SK-N-SH (cell line): ENCODE results near the gene THOC6. TPM values are rescaled to one million over a fixed set of nuclear protein-coding genes. Genes with fewer than 3 reads are reported as not detected.

Experiments used
- CTCF ChIA-PET: fragments of 300-600, 350-600 bp; formaldehyde crosslinking; extraction: SDS; loops from one replicate; lab custom pipeline; 2021; lab: Yijun Ruan, JAX
- POLR2A ChIA-PET: fragments of 350-600 bp; sonication (Branson Sonifier 250); formaldehyde crosslinking; extraction: SDS; loops from one replicate; lab custom pipeline; 2020; ENCODE audit warnings: antibody characterized with exemption, inconsistent platforms; lab: Yijun Ruan, JAX
- DNase-seq: peaks from one replicate; pipeline ENCODE4 v3.0.0; 2012
- H2AFZ ChIP-seq: fragments of 200-600 bp; sonication (generic); 2 replicates; pipeline ENCODE4 v1.8.1; 2016; ENCODE audit warnings: antibody characterized with exemption, mild to moderate bottlenecking, low read depth
- H3F3A ChIP-seq: fragments of 200-600 bp; sonication (generic); replicated peaks from 2 replicates; pipeline ENCODE3; 2016; ENCODE audit warnings: antibody characterized with exemption, mild to moderate bottlenecking; ENCODE audit not compliant: insufficient read depth
- H3K27ac ChIP-seq, 2 experiments: fragments of 200-500 bp in 1 of 2; fragments of 200-600 bp in 1 of 2; sonication (Bioruptor generic) in 1 of 2; sonication (generic), shearing (Covaris generic) in 1 of 2; 2 replicates each; pipeline versions ENCODE4 v1.5.1 to v1.6.1; 2014 to 2016; ENCODE audit warnings: low read depth in 2 of 2, inconsistent platforms in 1 of 2, low read length in 1 of 2, mild to moderate bottlenecking in 1 of 2, mixed read lengths in 1 of 2
- H3K27me3 ChIP-seq: fragments of 200-600 bp; sonication (generic), shearing (Covaris generic); 2 replicates; pipeline ENCODE4 v1.6.1; 2016; ENCODE audit warnings: mixed run types; ENCODE audit not compliant: insufficient read depth
- H3K36me3 ChIP-seq, 2 experiments: fragments of 200-500 bp in 1 of 2; fragments of 200-600 bp in 1 of 2; sonication (Bioruptor generic) in 1 of 2; sonication (generic) in 1 of 2; replicated peaks in 1 of 2; 2 replicates each; pipeline versions ENCODE3 to v1.5.1; 2014 to 2016; ENCODE audit warnings: low read length in 1 of 2, mild to moderate bottlenecking in 1 of 2; ENCODE audit not compliant: insufficient read depth in 2 of 2, control insufficient read depth in 1 of 2
- H3K4me1 ChIP-seq, 2 experiments: fragments of 200-500 bp in 1 of 2; fragments of 200-600 bp in 1 of 2; sonication (Bioruptor generic) in 1 of 2; sonication (generic), shearing (Covaris generic) in 1 of 2; 2 replicates each; pipeline versions ENCODE4 v1.5.1 to v1.6.1; 2014 to 2016; ENCODE audit warnings: low read depth in 1 of 2, low read length in 1 of 2, mixed run types in 1 of 2; ENCODE audit not compliant: insufficient read depth in 2 of 2, control insufficient read depth in 1 of 2
- H3K4me2 ChIP-seq: fragments of 200-600 bp; sonication (generic), shearing (Covaris generic); 2 replicates; pipeline ENCODE4 v1.6.1; 2017; ENCODE audit warnings: mixed run types
- H3K4me3 ChIP-seq, 2 experiments: fragments of 200-500 bp in 1 of 2; fragments of 200-600 bp in 1 of 2; sonication (Bioruptor generic) in 1 of 2; sonication (generic), shearing (Covaris generic) in 1 of 2; 2 replicates each; pipeline versions ENCODE4 v1.5.1 to v1.8.1; 2014 to 2016; ENCODE audit warnings: low read depth in 2 of 2, inconsistent platforms in 1 of 2, low read length in 1 of 2, mild to moderate bottlenecking in 1 of 2, mixed read lengths in 1 of 2, moderate library complexity in 1 of 2
- H3K79me2 ChIP-seq: fragments of 200-600 bp; sonication (generic); 2 replicates; pipeline ENCODE4 v1.8.1; 2017; ENCODE audit warnings: mild to moderate bottlenecking; ENCODE audit not compliant: insufficient read depth
- H3K9ac ChIP-seq: fragments of 200-600 bp; sonication (generic); 2 replicates; pipeline ENCODE4 v1.6.1; 2017; ENCODE audit warnings: mixed run types
- H3K9me2 ChIP-seq: fragments of 200-600 bp; sonication (generic); 2 replicates; pipeline ENCODE4 v1.6.1; 2017; ENCODE audit warnings: mixed run types
- H3K9me3 ChIP-seq: fragments of 200-600 bp; sonication (generic); 2 replicates; pipeline ENCODE4 v1.6.1; 2017; ENCODE audit warnings: mixed run types, mild to moderate bottlenecking, moderate library complexity
- H4K20me1 ChIP-seq: fragments of 200-600 bp; sonication (generic); 2 replicates; pipeline ENCODE4 v1.6.1; 2017; ENCODE audit warnings: mild to moderate bottlenecking, mixed run types; ENCODE audit not compliant: insufficient read depth
- CHD2 ChIP-seq: fragments of 150-350 bp; IDR thresholded peaks from 2 replicates; pipeline ENCODE4 v1.6.1; 2018; ENCODE audit warnings: low read length; ENCODE audit not compliant: partially characterized antibody
- FOXJ3 ChIP-seq: sonication (generic); formaldehyde crosslinking; IDR thresholded peaks from 2 replicates; pipeline ENCODE4 v1.5.1; 2020; ENCODE audit warnings: mild to moderate bottlenecking, missing genetic modification reagents
- GABPA ChIP-seq: IDR thresholded peaks from 2 replicates; pipeline ENCODE4 v1.4.0; 2012; ENCODE audit warnings: low read depth, mild to moderate bottlenecking
- GATA2 ChIP-seq: sonication (generic); formaldehyde crosslinking; IDR thresholded peaks from 2 replicates; pipeline ENCODE4 v1.5.0; 2020; ENCODE audit warnings: mild to moderate bottlenecking, missing genetic modification reagents
- JUND ChIP-seq: IDR thresholded peaks from 2 replicates; pipeline ENCODE4 v1.4.0; 2012
- MEF2A ChIP-seq: IDR thresholded peaks from 2 replicates; pipeline ENCODE4 v1.4.0; 2012; ENCODE audit warnings: low read depth, borderline replicate concordance
- MXI1 ChIP-seq: IDR thresholded peaks from 2 replicates; pipeline ENCODE4 v1.6.1; 2012; ENCODE audit warnings: mild to moderate bottlenecking, low read depth, low read length, improper control_type of control experiment
- RXRA ChIP-seq: IDR thresholded peaks from 2 replicates; pipeline ENCODE4 v1.4.0; 2012; ENCODE audit warnings: low read depth, mild to moderate bottlenecking, borderline replicate concordance
- SIN3A ChIP-seq: IDR thresholded peaks from 2 replicates; pipeline ENCODE4 v1.6.1; 2012; ENCODE audit warnings: low read depth, mild to moderate bottlenecking, low read length, moderate library complexity, borderline replicate concordance
- TAF1 ChIP-seq: IDR thresholded peaks from 2 replicates; pipeline ENCODE4 v1.6.1; 2012; ENCODE audit warnings: low read depth, mild to moderate bottlenecking, low read length, moderate library complexity, borderline replicate concordance
- TCF12 ChIP-seq: IDR thresholded peaks from 2 replicates; pipeline ENCODE4 v1.4.0; 2012
- TEAD4 ChIP-seq: IDR thresholded peaks from 2 replicates; pipeline ENCODE4 v1.4.0; 2012; ENCODE audit warnings: mild to moderate bottlenecking, borderline replicate concordance; ENCODE audit not compliant: insufficient read depth
- YY1 ChIP-seq: IDR thresholded peaks from 2 replicates; pipeline ENCODE4 v1.4.0; 2012; ENCODE audit warnings: low read depth, mild to moderate bottlenecking
- WGBS: methylation state at CpG from one replicate; pipeline ENCODE4 v1.1.6; 2017; ENCODE audit warnings: low lambda C conversion rate; 5-methylcytosine and 5-hydroxymethylcytosine counted together
- polyA plus RNA-seq, 3 experiments: library from polyadenylated mRNA; depleted of rRNA; stranded (reverse); fragments of >200 nt; gene quantifications; 2 replicates each; pipeline ENCODE4 v1.2.3, GENCODE V29; 2012
- TF ChIP-seq, protein P1 (sequence below): IDR thresholded peaks from 2 replicates; pipeline ENCODE4 v1.4.0; 2012; ENCODE audit warnings: low read depth
- TF ChIP-seq, protein P2 (sequence below): fragments of 150-350 bp; IDR thresholded peaks from 2 replicates; pipeline ENCODE4 v1.6.1; 2016; ENCODE audit warnings: mild to moderate bottlenecking, low read depth, low read length
- TF ChIP-seq, protein P3 (sequence below): IDR thresholded peaks from 2 replicates; pipeline ENCODE4 v1.6.1; 2012; ENCODE audit warnings: mild to moderate bottlenecking, low read depth, low read length, moderate library complexity
- TF ChIP-seq, protein P4 (sequence below): fragments of 200-600 bp; sonication (generic); IDR thresholded peaks from 2 replicates; pipeline ENCODE4 v1.6.1; 2017; ENCODE audit warnings: antibody characterized with exemption, mild to moderate bottlenecking, moderate library complexity
- TF ChIP-seq, protein P5 (sequence below): IDR thresholded peaks from 2 replicates; pipeline ENCODE4; 2012
- TF ChIP-seq, protein P6 (sequence below): fragments of 150-350 bp; IDR thresholded peaks from 2 replicates; pipeline ENCODE4 v1.6.1; 2017; ENCODE audit warnings: antibody characterized with exemption, low read length, low read depth, borderline replicate concordance

THOC6 gene
- polyA plus RNA-seq, 1 of the 3 experiments (the other 2 are of a cell fraction): 37.7 TPM

DNA sequence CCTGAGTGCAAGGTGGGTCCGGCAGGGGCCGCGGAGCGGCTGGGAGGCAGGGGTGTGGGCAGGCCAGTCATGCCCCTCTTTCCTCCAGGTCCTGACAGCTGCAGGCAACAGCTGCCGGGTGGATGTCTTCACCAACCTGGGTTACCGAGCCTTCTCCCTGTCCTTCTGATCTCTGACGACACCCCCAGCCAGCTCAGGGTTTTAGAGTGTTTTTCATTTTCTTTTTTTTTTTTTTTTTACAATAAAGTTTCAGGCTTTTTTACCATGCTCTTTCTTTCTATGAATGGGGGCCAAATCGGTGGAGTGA is 3.6 kb downstream of the THOC6 start:
- H3K9ac ChIP-seq: no peak overlapping the region
- 93% methylated on average over 4 of the region's 8 CpGs for WGBS
- H3K9me2 ChIP-seq: no peaks in the 10 kb centered on the region
- H3K27me3 ChIP-seq: peaks cover 8% of the 10 kb centered on the region; the same call in 1 of the 2 replicates
- peaks cover 12% of the 10 kb centered on the region for H4K20me1 ChIP-seq
- no peaks in the 10 kb centered on the region for H3K9me3 ChIP-seq
- H3F3A ChIP-seq: peaks cover 46% of the 10 kb centered on the region
- no peak for TF ChIP-seq GATA2 (CRISPR knock-in tag)
- no peak for TF ChIP-seq SIN3A
- TF ChIP-seq MEF2A: no peak
- TF ChIP-seq FOXJ3 (CRISPR knock-in tag): no peak
- TF ChIP-seq MXI1: no peak
- TF ChIP-seq, protein P1, sequence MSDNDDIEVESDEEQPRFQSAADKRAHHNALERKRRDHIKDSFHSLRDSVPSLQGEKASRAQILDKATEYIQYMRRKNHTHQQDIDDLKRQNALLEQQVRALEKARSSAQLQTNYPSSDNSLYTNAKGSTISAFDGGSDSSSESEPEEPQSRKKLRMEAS: no peak
- TF ChIP-seq RXRA: no peak
- TF ChIP-seq, protein P2, sequence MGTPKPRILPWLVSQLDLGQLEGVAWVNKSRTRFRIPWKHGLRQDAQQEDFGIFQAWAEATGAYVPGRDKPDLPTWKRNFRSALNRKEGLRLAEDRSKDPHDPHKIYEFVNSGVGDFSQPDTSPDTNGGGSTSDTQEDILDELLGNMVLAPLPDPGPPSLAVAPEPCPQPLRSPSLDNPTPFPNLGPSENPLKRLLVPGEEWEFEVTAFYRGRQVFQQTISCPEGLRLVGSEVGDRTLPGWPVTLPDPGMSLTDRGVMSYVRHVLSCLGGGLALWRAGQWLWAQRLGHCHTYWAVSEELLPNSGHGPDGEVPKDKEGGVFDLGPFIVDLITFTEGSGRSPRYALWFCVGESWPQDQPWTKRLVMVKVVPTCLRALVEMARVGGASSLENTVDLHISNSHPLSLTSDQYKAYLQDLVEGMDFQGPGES: no peak
- TF ChIP-seq TCF12: no peak
- TF ChIP-seq, protein P3, sequence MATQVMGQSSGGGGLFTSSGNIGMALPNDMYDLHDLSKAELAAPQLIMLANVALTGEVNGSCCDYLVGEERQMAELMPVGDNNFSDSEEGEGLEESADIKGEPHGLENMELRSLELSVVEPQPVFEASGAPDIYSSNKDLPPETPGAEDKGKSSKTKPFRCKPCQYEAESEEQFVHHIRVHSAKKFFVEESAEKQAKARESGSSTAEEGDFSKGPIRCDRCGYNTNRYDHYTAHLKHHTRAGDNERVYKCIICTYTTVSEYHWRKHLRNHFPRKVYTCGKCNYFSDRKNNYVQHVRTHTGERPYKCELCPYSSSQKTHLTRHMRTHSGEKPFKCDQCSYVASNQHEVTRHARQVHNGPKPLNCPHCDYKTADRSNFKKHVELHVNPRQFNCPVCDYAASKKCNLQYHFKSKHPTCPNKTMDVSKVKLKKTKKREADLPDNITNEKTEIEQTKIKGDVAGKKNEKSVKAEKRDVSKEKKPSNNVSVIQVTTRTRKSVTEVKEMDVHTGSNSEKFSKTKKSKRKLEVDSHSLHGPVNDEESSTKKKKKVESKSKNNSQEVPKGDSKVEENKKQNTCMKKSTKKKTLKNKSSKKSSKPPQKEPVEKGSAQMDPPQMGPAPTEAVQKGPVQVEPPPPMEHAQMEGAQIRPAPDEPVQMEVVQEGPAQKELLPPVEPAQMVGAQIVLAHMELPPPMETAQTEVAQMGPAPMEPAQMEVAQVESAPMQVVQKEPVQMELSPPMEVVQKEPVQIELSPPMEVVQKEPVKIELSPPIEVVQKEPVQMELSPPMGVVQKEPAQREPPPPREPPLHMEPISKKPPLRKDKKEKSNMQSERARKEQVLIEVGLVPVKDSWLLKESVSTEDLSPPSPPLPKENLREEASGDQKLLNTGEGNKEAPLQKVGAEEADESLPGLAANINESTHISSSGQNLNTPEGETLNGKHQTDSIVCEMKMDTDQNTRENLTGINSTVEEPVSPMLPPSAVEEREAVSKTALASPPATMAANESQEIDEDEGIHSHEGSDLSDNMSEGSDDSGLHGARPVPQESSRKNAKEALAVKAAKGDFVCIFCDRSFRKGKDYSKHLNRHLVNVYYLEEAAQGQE: no peak
- TF ChIP-seq GABPA: no peak
- TF ChIP-seq, protein P4, sequence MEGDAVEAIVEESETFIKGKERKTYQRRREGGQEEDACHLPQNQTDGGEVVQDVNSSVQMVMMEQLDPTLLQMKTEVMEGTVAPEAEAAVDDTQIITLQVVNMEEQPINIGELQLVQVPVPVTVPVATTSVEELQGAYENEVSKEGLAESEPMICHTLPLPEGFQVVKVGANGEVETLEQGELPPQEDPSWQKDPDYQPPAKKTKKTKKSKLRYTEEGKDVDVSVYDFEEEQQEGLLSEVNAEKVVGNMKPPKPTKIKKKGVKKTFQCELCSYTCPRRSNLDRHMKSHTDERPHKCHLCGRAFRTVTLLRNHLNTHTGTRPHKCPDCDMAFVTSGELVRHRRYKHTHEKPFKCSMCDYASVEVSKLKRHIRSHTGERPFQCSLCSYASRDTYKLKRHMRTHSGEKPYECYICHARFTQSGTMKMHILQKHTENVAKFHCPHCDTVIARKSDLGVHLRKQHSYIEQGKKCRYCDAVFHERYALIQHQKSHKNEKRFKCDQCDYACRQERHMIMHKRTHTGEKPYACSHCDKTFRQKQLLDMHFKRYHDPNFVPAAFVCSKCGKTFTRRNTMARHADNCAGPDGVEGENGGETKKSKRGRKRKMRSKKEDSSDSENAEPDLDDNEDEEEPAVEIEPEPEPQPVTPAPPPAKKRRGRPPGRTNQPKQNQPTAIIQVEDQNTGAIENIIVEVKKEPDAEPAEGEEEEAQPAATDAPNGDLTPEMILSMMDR: no peak
- TF ChIP-seq YY1: no peak
- TF ChIP-seq JUND: no peak
- no peak for TF ChIP-seq CHD2
- no peak for TF ChIP-seq TAF1
- no peak for TF ChIP-seq TEAD4
- TF ChIP-seq, protein P5, sequence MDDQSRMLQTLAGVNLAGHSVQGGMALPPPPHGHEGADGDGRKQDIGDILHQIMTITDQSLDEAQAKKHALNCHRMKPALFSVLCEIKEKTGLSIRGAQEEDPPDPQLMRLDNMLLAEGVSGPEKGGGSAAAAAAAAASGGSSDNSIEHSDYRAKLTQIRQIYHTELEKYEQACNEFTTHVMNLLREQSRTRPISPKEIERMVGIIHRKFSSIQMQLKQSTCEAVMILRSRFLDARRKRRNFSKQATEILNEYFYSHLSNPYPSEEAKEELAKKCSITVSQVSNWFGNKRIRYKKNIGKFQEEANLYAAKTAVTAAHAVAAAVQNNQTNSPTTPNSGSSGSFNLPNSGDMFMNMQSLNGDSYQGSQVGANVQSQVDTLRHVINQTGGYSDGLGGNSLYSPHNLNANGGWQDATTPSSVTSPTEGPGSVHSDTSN: no peak
- TF ChIP-seq, protein P6, sequence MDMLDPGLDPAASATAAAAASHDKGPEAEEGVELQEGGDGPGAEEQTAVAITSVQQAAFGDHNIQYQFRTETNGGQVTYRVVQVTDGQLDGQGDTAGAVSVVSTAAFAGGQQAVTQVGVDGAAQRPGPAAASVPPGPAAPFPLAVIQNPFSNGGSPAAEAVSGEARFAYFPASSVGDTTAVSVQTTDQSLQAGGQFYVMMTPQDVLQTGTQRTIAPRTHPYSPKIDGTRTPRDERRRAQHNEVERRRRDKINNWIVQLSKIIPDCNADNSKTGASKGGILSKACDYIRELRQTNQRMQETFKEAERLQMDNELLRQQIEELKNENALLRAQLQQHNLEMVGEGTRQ: no peak
- CTCF ChIA-PET: interaction anchor here (1.1 to 9.8 kb wide), 21 partner anchors 7 to 110 kb away, joined by 3 to 141 read pairs (median 6); partner anchors contain the start of genes CLDN6, CLDN9, HCFC1R1 and IL32
- H3K27ac ChIP-seq: no peak overlapping the region
- no peaks in the 10 kb centered on the region for H3K79me2 ChIP-seq
- peaks cover 11 to 22% of the 10 kb centered on the region in 2 experiments for H3K36me3 ChIP-seq
- no peak for DNase-seq
- POLR2A ChIA-PET: no interaction called here
- peaks cover 8 to 11% of the 10 kb centered on the region in 2 experiments; a peak in 3 of 4 replicates for H3K4me1 ChIP-seq
- no peak overlapping the region for H3K4me2 ChIP-seq
- H3K4me3 ChIP-seq: no peak overlapping the region
- no peak overlapping the region for H2AFZ ChIP-seq
